HepG2 (cell line): ENCODE data around the gene NDUFA8. TPM values are rescaled to one million over a fixed set of nuclear protein-coding genes. Genes with fewer than 3 reads are reported as not detected.

ENCODE experiments used
- ATAC-seq: fragments of 200-7000 bp; cut with Tn5 transposase; 3 replicates; pipeline ENCODE4 v1.9.1; 2020; ENCODE audit warnings: mild to moderate bottlenecking, moderate library complexity
- BruUV-seq: library from RNA; stranded (reverse); fragments of 400-500 nt; replicated peaks from 2 replicates; lab custom pipeline; 2021; lab: Mats Ljungman, UMichigan
- CTCF ChIA-PET: fragments of 300-600 bp; formaldehyde crosslinking; extraction: SDS; loops from one replicate; lab custom pipeline; 2021; ENCODE audit warnings: low total read pairs, inconsistent platforms, low intra/inter-chr PET ratio; lab: Yijun Ruan, JAX
- POLR2A ChIA-PET: fragments of 350-600 bp; sonication (Branson Sonifier 250); formaldehyde crosslinking; loops from one replicate; lab custom pipeline; 2020; ENCODE audit warnings: antibody characterized with exemption, inconsistent platforms; lab: Yijun Ruan, JAX
- DNase-seq: peaks from one replicate; pipeline ENCODE4 v3.0.0-alpha.2; 2015; ENCODE audit warnings: low spot score
- FAIRE-seq: peaks from 3 replicates; lab custom pipeline; 2011; peaks lifted over from hg19 to GRCh38; lab: Jason Lieb, UNC
- H2AFZ ChIP-seq: one replicate; pipeline ENCODE4 v1.6.1; 2011; ENCODE audit warnings: low read length, inconsistent platforms
- H3K27ac ChIP-seq: fragments of 300-600 bp; 3 replicates; pipeline ENCODE4 v1.8.0; 2011; ENCODE audit warnings: mixed run types, mild to moderate bottlenecking, mixed read lengths, low read length, inconsistent platforms; ENCODE audit not compliant: insufficient read depth; ENCODE audit errors: extremely low read length
- H3K27me3 ChIP-seq, 2 experiments: fragments of 200-600 bp in 1 of 2; 2 replicates in 1 of 2; 3 replicates in 1 of 2; pipeline versions ENCODE4 v1.6.0 to v1.8.0; 2011; ENCODE audit warnings: low read length in 2 of 2, mild to moderate bottlenecking in 2 of 2, moderate library complexity in 2 of 2, inconsistent platforms in 1 of 2; ENCODE audit not compliant: insufficient read depth in 2 of 2, control insufficient read depth in 1 of 2
- H3K36me3 ChIP-seq, 2 experiments: fragments of 200-600 bp in 1 of 2; replicated peaks in 1 of 2; 2 replicates in 1 of 2; 3 replicates in 1 of 2; pipeline versions ENCODE4 v1.5.1 to v1.8.0; 2011; ENCODE audit warnings: low read length in 2 of 2, inconsistent platforms in 1 of 2; ENCODE audit not compliant: insufficient read depth in 2 of 2, control insufficient read depth in 1 of 2
- H3K4me1 ChIP-seq: 2 replicates; pipeline ENCODE4 v1.5.1; 2012; ENCODE audit warnings: low read length, inconsistent platforms; ENCODE audit not compliant: insufficient read depth
- H3K4me2 ChIP-seq: 2 replicates; pipeline ENCODE4 v1.6.0; 2011; ENCODE audit warnings: low read depth, low read length, inconsistent platforms
- H3K4me3 ChIP-seq, 3 experiments: fragments of 200-600 bp in 1 of 3; sonication (generic), shearing (Covaris generic) in 1 of 3; replicated peaks in 1 of 3; 2 replicates each; pipeline ENCODE4 v1.5.1; 2011 to 2016; ENCODE audit warnings: low read length in 3 of 3, inconsistent platforms in 2 of 3, low read depth in 2 of 3, mild to moderate bottlenecking in 2 of 3, control low read depth in 1 of 3, mixed read lengths in 1 of 3; ENCODE audit not compliant: insufficient read depth in 1 of 3
- H3K79me2 ChIP-seq: one replicate; pipeline ENCODE4 v1.6.1; 2011; ENCODE audit warnings: low read length, inconsistent platforms; ENCODE audit not compliant: insufficient read depth
- H3K9ac ChIP-seq: 2 replicates; pipeline ENCODE4 v1.6.0; 2011; ENCODE audit warnings: mild to moderate bottlenecking, low read depth, low read length, inconsistent platforms; ENCODE audit not compliant: insufficient read depth
- H3K9me3 ChIP-seq: 2 replicates; pipeline ENCODE4 v1.5.1; 2012; ENCODE audit warnings: mild to moderate bottlenecking, low read length
- H4K20me1 ChIP-seq: 2 replicates; pipeline ENCODE4 v1.6.0; 2011; ENCODE audit warnings: inconsistent platforms, mild to moderate bottlenecking, low read length, moderate library complexity; ENCODE audit not compliant: insufficient read depth
- CCDC6 ChIP-seq: sonication (generic); formaldehyde crosslinking; IDR thresholded peaks from 2 replicates; pipeline ENCODE4 v1.8.1; 2022; ENCODE audit warnings: mild to moderate bottlenecking, missing genetic modification reagents, moderate library complexity
- HNRNPL ChIP-seq: fragments of 200-400 bp; formaldehyde crosslinking; IDR thresholded peaks from 2 replicates; pipeline ENCODE4 v1.6.1; 2017; ENCODE audit warnings: mild to moderate bottlenecking, low read depth, low read length
- KLF13 ChIP-seq: sonication (generic); formaldehyde crosslinking; IDR thresholded peaks from 2 replicates; pipeline ENCODE4 v1.4.0; 2020; ENCODE audit warnings: mild to moderate bottlenecking, missing genetic modification reagents
- MEF2D ChIP-seq: sonication (generic); formaldehyde crosslinking; IDR thresholded peaks from 2 replicates; pipeline ENCODE4 v1.5.1; 2020; ENCODE audit warnings: mild to moderate bottlenecking, missing genetic modification reagents
- PHB2 ChIP-seq: fragments of 450-650 bp; IDR thresholded peaks from 2 replicates; pipeline ENCODE4 v1.6.1; 2018; ENCODE audit not compliant: partially characterized antibody
- SMARCE1 ChIP-seq: fragments of 450-650 bp; IDR thresholded peaks from 2 replicates; pipeline ENCODE4 v1.6.1; 2017; ENCODE audit warnings: borderline replicate concordance
- ZBTB39 ChIP-seq: sonication (generic); formaldehyde crosslinking; IDR thresholded peaks from 2 replicates; pipeline ENCODE4 v1.5.0; 2020; ENCODE audit warnings: missing genetic modification reagents
- ZFP91 ChIP-seq: sonication (generic); formaldehyde crosslinking; IDR thresholded peaks from 2 replicates; pipeline ENCODE4 v1.9.0; 2022; ENCODE audit warnings: missing genetic modification reagents, mild to moderate bottlenecking, borderline replicate concordance
- ZNF296 ChIP-seq: sonication (generic); formaldehyde crosslinking; conservative IDR thresholded peaks from 2 replicates; pipeline ENCODE4 v1.5.0; 2020; ENCODE audit warnings: mild to moderate bottlenecking, missing genetic modification reagents
- ZNF549 ChIP-seq: sonication (generic); formaldehyde crosslinking; IDR thresholded peaks from 2 replicates; pipeline ENCODE4 v1.5.0; 2020; ENCODE audit warnings: missing genetic modification reagents
- ZNF781 ChIP-seq: sonication (generic); formaldehyde crosslinking; IDR thresholded peaks from 2 replicates; pipeline ENCODE4 v1.5.1; 2020; ENCODE audit warnings: borderline replicate concordance, mild to moderate bottlenecking, missing genetic modification reagents; ENCODE audit errors: not compliant biosample characterization
- WGBS: methylation state at CpG from one replicate; pipeline ENCODE4 v1.1.6; 2017; ENCODE audit warnings: low lambda C conversion rate; 5-methylcytosine and 5-hydroxymethylcytosine counted together
- in situ Hi-C: cut with HindIII; loops from 2 replicates; pipeline ENCODE4 v1.10.0; 2017; ENCODE audit warnings: low pct_unique_long_range_greater_than_20kb; ENCODE audit not compliant: extremely low pct_ligation_motif_present
- intact Hi-C: fragments of 100-400 bp; cut with micrococcal nuclease; formaldehyde crosslinking; loops from one replicate; pipeline ENCODE4 v1.10.0; 2022; ENCODE audit not compliant: unreplicated experiment
- polyA plus RNA-seq, 8 experiments: library from polyadenylated mRNA; depleted of rRNA in 3 of 8; stranded (reverse) in 7 of 8; unstranded in 1 of 8; fragments of >200 nt; fragmentation: Illumina TruSeq in 4 of 8; extraction: Trizol in 4 of 8; gene quantifications; 2 replicates each; pipeline versions ENCODE4 v1.2.1 to v1.2.3, GENCODE V29; 2011 to 2016; ENCODE audit warnings: low read depth in 4 of 8, missing spikeins in 1 of 8, mixed read lengths in 1 of 8; ENCODE audit not compliant: insufficient read depth in 1 of 8
- total RNA-seq, 5 experiments: library from RNA; depleted of rRNA; stranded (reverse); fragments of >200 nt; fragmentation: Illumina TruSeq; extraction: Trizol; gene quantifications; 2 replicates each; pipeline ENCODE4 v1.2.3, GENCODE V29; 2016; ENCODE audit warnings: low read depth in 1 of 5

NDUFA8 gene
- total and polyA plus RNA-seq, 2 of the 13 experiments (the other 11 are each of a cell fraction or from before 2014, with no cell fraction given): 68.6 to 71.7 TPM

- Histone ChIP-seq H3K4me3 (no peak overlapping the region), H3K4me2 (no peak overlapping the region), H3K9ac (no peak overlapping the region), H3K4me1 (peaks cover 23% of the 10 kb centered on the region), H3K9me3 (no peaks in the 10 kb centered on the region), H3K36me3 (no peaks in the 10 kb centered on the region), H2AFZ (no peak overlapping the region), H3K27ac (no peak overlapping the region), H3K27me3 (peaks cover 0 to 6% of the 10 kb centered on the region in 2 experiments; a peak in 1 of 5 replicates), H3K79me2 (no peaks in the 10 kb centered on the region), H4K20me1 (no peaks in the 10 kb centered on the region)
- intact Hi-C loops (no loop called here), in situ Hi-C loops (loop anchor here (5.0 to 10.0 kb wide), 2 partner anchors 226 to 333 kb away; no protein-coding TSS in a partner anchor)
- ATAC-seq (no peak), FAIRE-seq (no peak), DNase-seq (no peak)
- TF ChIP-seq ZNF781 (CRISPR knock-in tag): no peak
- no peak for TF ChIP-seq MEF2D (CRISPR knock-in tag)
- ChIA-PET POLR2A (no interaction called here), CTCF (interaction anchor here (5.6 to 6.0 kb wide), 2 partner anchors 22 to 227 kb away, joined by 87 to 95 read pairs; no protein-coding TSS in a partner anchor)
- no TSS peak for BruUV-seq
- 0% methylated on average over 3 of the region's 10 CpGs for WGBS
Measured at GRCh38 chr9:122121391-122121790, 38.2 kb downstream of the NDUFA8 start.

GRCh38 chr9:122120316-122121071 is 39.1 kb downstream of the NDUFA8 start:
- BruUV-seq: no TSS peak
- no peak overlapping the region for H3K4me3 ChIP-seq
- H3K27ac ChIP-seq: no peak overlapping the region
- ChIA-PET POLR2A (no interaction called here), CTCF (interaction anchor here (5.6 to 6.0 kb wide), 2 partner anchors 22 to 228 kb away, joined by 87 to 95 read pairs; no protein-coding TSS in a partner anchor)
- H3K4me2 ChIP-seq: no peak overlapping the region
- no peak overlapping the region for H2AFZ ChIP-seq
- H3K4me1 ChIP-seq: peaks cover 14% of the 10 kb centered on the region
- ATAC-seq (no peak), FAIRE-seq (no peak), DNase-seq (no peak)
- no peaks in the 10 kb centered on the region for H3K36me3 ChIP-seq
- H3K27me3 ChIP-seq: peaks cover 0 to 11% of the 10 kb centered on the region in 2 experiments; a peak in 3 of 5 replicates
- no peak overlapping the region for H3K9ac ChIP-seq
- intact Hi-C loops: no loop called here
- H4K20me1 ChIP-seq: no peaks in the 10 kb centered on the region
- no peaks in the 10 kb centered on the region for H3K9me3 ChIP-seq
- in situ Hi-C loops: loop anchor here (5.0 to 10.0 kb wide), 2 partner anchors 227 to 334 kb away; no protein-coding TSS in a partner anchor
- no peaks in the 10 kb centered on the region for H3K79me2 ChIP-seq
- 52% methylated on average over 4 of the region's 10 CpGs for WGBS
- TF ChIP-seq ZNF296 (CRISPR knock-in tag): no peak
- no peak for TF ChIP-seq ZNF549 (CRISPR knock-in tag)
- TF ChIP-seq KLF13 (CRISPR knock-in tag): no peak
- no peak for TF ChIP-seq SMARCE1
- no peak for TF ChIP-seq ZFP91
- TF ChIP-seq ZBTB39 (CRISPR knock-in tag): no peak
- TF ChIP-seq CCDC6 (CRISPR knock-in tag): no peak
- no peak for TF ChIP-seq PHB2
- no peak for TF ChIP-seq HNRNPL
